Fibroblast of mammary gland (primary cell): ENCODE results near the gene ZC2HC1B.

ENCODE experiments used
- DNase-seq: peaks from one replicate; pipeline ENCODE4 v3.0.0-alpha.2; 2010; ENCODE audit warnings: low read depth
- H3K4me3 ChIP-seq: 2 replicates; pipeline ENCODE4 v1.5.1; 2011; ENCODE audit warnings: low read depth, mild to moderate bottlenecking, low read length, moderate library complexity; ENCODE audit not compliant: control insufficient read depth
- CTCF ChIP-seq: conservative IDR thresholded peaks from 2 replicates; pipeline ENCODE4 v1.5.1; 2011; ENCODE audit warnings: low read depth, low read length, inconsistent platforms; ENCODE audit not compliant: control insufficient read depth, insufficient read depth

The ZC2HC1B gene

GRCh38 chr6:143958839-143959399 lies 94.6 kb downstream of the ZC2HC1B start:
- no peak for TF ChIP-seq CTCF
- no peak for DNase-seq
- H3K4me3 ChIP-seq: no peak overlapping the region

GRCh38 chr6:143959927-143960326 lies 95.7 kb downstream of the ZC2HC1B start:
- no peak for TF ChIP-seq CTCF
- DNase-seq: no peak

GRCh38 chr6:143961066-143961465 lies 96.8 kb downstream of the ZC2HC1B start:
- TF ChIP-seq CTCF: no peak
- no peak for DNase-seq
- H3K4me3 ChIP-seq: no peak overlapping the region

More at GRCh38 chr6:143959927-143960326, 95.7 kb downstream of the ZC2HC1B start:
- no peak overlapping the region for H3K4me3 ChIP-seq

- H3K4me3 ChIP-seq: no peak overlapping the region
- DNase-seq: peak; percentile 66
- peak; percentile 57 for TF ChIP-seq CTCF
Measured at GRCh38 chr6:143961886-143962878, 97.9 kb downstream of the ZC2HC1B start.

- no peak for TF ChIP-seq CTCF
- no peak for DNase-seq
- H3K4me3 ChIP-seq: no peak overlapping the region
Measured at GRCh38 chr6:143963158-143963919, 99.1 kb downstream of the ZC2HC1B start.

GRCh38 chr6:143964674-143965081 lies 100.4 kb downstream of the ZC2HC1B start:
- H3K4me3 ChIP-seq: no peak overlapping the region
- no peak for DNase-seq
- no peak for TF ChIP-seq CTCF
